ENCODE data around the gene NUDCD3.
A peak's percentile ranks its signal among the peaks of the same experiment; 100 is the strongest.
"Not testable (repeated sequence)": the region's sequence is repeated elsewhere in the genome, so short reads cannot be mapped to it uniquely, and the experiment has no call there.

Gene NUDCD3

DNA sequence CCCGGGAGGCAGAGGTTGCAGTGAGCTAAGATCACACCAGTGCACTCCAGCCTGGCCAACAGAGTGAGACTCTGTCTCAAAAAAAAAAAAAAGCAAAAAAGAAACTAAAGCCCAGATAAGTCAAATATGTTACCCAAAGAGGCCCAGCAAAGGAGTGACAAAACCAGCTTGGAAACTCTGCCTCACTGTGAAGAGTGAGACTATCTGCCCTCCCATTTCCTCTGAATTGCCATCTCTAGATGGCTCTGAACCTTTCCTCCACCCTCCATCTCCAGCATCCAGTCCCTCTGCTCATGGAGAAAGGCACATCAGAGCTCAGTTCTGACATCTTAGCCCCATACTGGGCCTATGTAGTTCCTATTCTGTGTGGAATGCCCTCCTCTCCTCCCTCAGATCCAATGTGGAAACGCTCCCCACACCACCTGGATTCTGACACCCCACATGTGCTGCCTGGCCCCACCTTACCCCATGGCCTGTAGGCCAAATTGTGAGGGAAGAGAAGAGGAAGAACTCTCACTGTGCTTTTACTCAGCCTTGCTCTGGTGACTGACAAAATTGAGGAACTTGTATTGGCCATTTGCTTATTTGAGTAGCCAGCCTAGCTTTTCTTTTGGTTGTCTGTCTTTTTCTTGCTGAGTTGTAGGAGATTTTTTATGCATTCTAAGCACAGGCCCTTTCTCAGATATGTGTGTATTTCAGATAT, 18.0 kb upstream of the NUDCD3 start:
- H3K36me3 ChIP-seq (ENCODE audit: insufficient read depth, low read length) = no peaks in the 10 kb centered on the region
- no peak for DNase-seq (ENCODE audit: low read depth, low spot score)
- no peak for TF ChIP-seq POLR2AphosphoS5 (IDR thresholded peaks at IDR 0.05; ENCODE audit: borderline replicate concordance, low read depth, low read length)
- no peak for TF ChIP-seq EZH2 (IDR thresholded peaks at IDR 0.05)
- no peak for TF ChIP-seq FOXP2 (optimal IDR thresholded peaks at IDR 0.05; ENCODE audit: control extremely low read depth, extremely low read length, insufficient read depth)
- H3K27ac ChIP-seq = no peak overlapping the region
- no peak overlapping the region for H3K9ac ChIP-seq (ENCODE audit: insufficient read length)
- H3K4me3 ChIP-seq = no peak overlapping the region
- H3K9me3 ChIP-seq (ENCODE audit: low read depth, low read length) = no peaks in the 10 kb centered on the region

DNA sequence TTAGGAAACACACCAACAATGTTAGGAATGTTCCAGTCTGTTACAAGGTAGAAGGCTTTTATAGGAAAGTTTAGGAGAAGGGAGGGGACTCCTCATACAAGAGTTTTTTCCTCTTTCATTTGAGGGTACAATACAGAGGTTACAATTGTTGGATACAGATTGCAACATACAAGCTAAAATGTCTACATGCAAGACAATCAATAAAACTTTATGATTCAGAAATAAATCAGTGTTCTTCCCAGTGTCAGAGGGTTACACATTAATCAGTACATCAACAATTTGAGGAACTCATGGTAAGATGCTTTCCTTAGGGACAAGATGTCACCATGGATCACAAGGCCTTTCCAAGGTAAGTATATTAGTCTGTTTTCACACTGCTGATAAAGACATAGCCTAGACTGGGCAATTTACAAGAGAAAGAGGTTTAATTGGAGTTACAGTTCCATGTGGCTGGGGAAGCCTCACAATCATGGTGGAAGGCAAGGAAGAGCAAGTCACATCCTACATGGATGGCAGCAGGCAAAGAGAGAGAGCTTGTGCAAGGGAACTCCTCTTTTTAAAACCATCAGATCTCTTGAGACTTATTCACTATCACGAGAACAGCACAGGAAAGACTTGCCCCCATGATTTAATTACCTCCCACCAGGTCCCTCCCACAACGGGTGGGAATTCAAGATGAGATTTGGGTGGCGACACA, 16.3 kb upstream of the NUDCD3 start:
- not testable (repeated sequence) for H3K9me3 ChIP-seq (ENCODE audit: low read depth, low read length); DNase-seq (ENCODE audit: low read depth, low spot score); H3K36me3 ChIP-seq (ENCODE audit: insufficient read depth, low read length); H3K9ac ChIP-seq (ENCODE audit: insufficient read length); H3K4me3 ChIP-seq; H3K27ac ChIP-seq

DNA sequence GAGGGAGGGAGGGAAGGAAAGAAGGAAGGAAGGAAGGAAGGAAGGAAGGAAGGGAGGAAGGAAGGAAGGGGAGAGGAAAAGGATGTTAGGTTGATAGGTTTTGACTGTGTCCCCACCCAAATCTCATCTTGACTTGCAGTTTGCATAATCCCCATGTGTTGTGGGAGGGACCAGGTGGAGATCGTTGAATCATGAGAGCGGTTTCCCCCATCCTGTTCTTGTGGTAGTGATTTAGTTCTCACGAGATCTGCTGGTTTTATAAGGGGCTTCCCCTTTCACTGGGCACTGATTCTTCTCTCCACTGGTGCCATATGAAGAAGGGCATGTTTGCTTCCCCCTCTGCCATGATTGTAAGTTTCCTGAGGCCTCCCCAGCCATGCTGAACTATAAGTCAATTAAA, 15.1 kb upstream of the NUDCD3 start:
- no peak overlapping the region for H3K4me3 ChIP-seq
- H3K27ac ChIP-seq = no peak overlapping the region
- H3K9ac ChIP-seq (ENCODE audit: insufficient read length) = no peak overlapping the region
- H3K9me3 ChIP-seq (ENCODE audit: low read depth, low read length) = no peaks in the 10 kb centered on the region
- H3K36me3 ChIP-seq (ENCODE audit: insufficient read depth, low read length) = no peaks in the 10 kb centered on the region
- DNase-seq (ENCODE audit: low read depth, low spot score) = no peak
- TF ChIP-seq FOXP2 (optimal IDR thresholded peaks at IDR 0.05; ENCODE audit: control extremely low read depth, extremely low read length, insufficient read depth) (no peak), POLR2AphosphoS5 (IDR thresholded peaks at IDR 0.05; ENCODE audit: borderline replicate concordance, low read depth, low read length) (no peak), EZH2 (IDR thresholded peaks at IDR 0.05) (no peak)

DNA sequence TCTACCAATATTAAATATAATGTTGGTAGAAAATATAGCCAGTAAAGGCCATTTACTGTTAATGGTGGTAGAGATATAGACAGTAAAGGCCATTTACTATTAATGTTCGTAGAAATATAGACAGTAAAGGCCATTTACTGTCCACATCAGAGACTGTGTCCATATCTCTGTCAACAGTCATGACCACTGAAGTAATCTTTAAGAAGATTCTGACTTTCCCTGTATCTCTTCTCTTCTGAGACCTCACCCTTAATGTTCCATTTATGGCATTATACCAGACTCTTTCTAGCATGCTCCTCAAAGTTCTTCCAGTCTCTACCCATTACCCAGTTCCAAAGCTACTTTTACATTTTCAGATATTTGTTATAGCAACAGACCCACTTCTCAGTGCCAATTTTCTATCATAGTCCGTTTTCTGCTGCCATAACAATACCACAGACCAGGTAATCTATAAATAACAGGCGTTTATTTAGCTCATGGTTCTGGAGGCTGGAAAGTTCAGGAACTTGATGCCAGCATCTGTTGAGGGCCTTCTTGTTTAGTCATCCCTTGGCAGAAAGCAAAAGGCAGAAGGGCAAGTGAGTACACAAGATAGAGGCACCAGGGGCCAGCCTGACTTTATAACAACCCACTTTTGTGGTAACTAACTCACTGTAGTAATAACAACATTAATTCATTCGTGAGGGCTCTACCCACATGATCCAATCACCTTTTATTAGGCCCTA, 7.9 kb upstream of the NUDCD3 start:
- Histone ChIP-seq H3K4me3 (no peak overlapping the region), H3K27ac (no peak overlapping the region), H3K36me3 (ENCODE audit: insufficient read depth, low read length) (no peaks in the 10 kb centered on the region), H3K9me3 (ENCODE audit: low read depth, low read length) (no peaks in the 10 kb centered on the region), H3K9ac (ENCODE audit: insufficient read length) (no peak overlapping the region)
- TF ChIP-seq FOXP2 (optimal IDR thresholded peaks at IDR 0.05; ENCODE audit: control extremely low read depth, extremely low read length, insufficient read depth) = no peak
- no peak for TF ChIP-seq EZH2 (IDR thresholded peaks at IDR 0.05)
- no peak for TF ChIP-seq POLR2AphosphoS5 (IDR thresholded peaks at IDR 0.05; ENCODE audit: borderline replicate concordance, low read depth, low read length)
- DNase-seq (ENCODE audit: low read depth, low spot score) = no peak

DNA sequence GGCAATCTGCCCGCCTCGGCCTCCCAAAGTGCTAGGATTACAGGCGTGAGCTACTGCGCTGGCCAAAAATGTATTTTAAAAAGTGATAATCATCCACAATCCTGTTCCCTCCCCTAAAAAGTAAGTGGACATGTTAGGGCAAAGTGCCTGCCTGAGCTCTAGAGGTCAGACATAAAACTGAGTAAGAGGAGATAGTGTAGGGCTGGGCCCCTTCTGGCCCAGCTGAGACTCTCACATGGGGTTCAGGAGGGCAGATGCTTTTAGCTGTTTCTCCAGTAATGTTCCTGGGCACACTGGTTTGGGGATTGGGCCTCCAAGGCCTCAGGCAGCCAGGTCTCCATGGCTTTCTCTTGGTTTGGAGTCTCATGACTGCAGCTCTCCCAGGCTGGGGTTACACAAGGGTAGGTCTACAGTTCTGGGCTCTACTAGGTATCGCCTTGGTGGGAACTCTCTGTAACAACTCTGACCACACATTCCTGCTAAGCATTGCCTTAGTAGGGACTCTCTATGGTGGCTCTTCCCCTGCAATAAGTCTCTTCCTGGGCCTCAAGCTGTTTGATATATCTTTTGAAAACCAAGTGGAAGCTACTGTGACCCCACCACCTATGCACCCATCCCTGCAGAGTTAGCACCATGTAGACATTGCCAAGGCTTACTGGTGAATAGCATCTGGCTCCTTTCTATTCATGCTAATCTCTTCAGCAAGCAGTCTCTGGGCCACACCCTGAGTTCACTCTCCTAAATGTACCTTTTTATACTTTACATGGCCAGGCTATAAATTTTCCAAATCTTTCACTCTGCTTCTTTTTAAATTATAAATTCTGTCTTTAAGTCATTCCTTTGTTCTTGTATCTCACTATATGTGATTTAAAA, 6.9 kb upstream of the NUDCD3 start:
- Histone ChIP-seq H3K36me3 (ENCODE audit: insufficient read depth, low read length) (no peaks in the 10 kb centered on the region), H3K27ac (no peak overlapping the region), H3K9me3 (ENCODE audit: low read depth, low read length) (no peaks in the 10 kb centered on the region), H3K4me3 (no peak overlapping the region), H3K9ac (ENCODE audit: insufficient read length) (no peak overlapping the region)
- DNase-seq (ENCODE audit: low read depth, low spot score) = no peak
- TF ChIP-seq POLR2AphosphoS5 (IDR thresholded peaks at IDR 0.05; ENCODE audit: borderline replicate concordance, low read depth, low read length) (no peak), FOXP2 (optimal IDR thresholded peaks at IDR 0.05; ENCODE audit: control extremely low read depth, extremely low read length, insufficient read depth) (no peak), EZH2 (IDR thresholded peaks at IDR 0.05) (no peak)

DNA sequence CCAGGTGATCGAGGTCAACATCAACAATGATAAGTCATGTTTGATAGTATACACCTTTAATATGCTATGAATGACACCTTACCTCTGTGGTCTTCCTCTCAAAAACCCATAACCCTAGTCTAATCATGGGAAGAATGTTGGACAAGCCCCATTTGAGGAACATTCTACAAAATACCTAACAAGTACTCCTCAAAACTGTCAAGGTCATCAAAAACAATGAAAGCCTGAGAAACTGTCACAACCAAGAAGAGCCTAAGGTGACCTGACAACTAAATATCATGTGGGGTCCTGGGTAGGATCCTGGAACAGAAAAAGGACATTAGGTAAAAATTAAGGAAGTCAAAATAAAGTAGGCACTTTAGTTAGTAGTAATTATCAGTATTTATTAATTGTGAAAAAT, 5.9 kb upstream of the NUDCD3 start:
- Histone ChIP-seq H3K36me3 (ENCODE audit: insufficient read depth, low read length) (no peaks in the 10 kb centered on the region), H3K9ac (ENCODE audit: insufficient read length) (no peak overlapping the region), H3K27ac (no peak overlapping the region), H3K9me3 (ENCODE audit: low read depth, low read length) (no peaks in the 10 kb centered on the region), H3K4me3 (no peak overlapping the region)
- no peak for TF ChIP-seq FOXP2 (optimal IDR thresholded peaks at IDR 0.05; ENCODE audit: control extremely low read depth, extremely low read length, insufficient read depth)
- DNase-seq (ENCODE audit: low read depth, low spot score) = no peak

DNA sequence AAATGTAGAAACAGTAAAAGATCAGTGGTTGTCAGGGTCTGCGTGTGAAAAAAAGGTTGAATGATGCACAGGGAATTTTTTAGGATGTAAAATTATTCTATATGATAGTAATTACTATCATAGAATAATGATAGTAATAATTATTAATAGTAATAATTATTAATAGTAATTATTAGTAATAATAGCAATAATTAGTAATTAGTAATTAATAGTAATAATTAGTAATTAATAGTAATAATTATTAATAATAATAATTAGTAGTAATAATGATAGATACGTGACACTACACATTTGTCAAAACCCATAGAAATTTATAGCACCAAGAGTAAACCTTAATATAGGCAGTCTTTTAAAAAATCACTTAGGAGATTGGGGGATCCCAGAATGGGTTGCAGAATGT, 4.5 kb upstream of the NUDCD3 start:
- Histone ChIP-seq H3K4me3 (no peak overlapping the region), H3K9ac (ENCODE audit: insufficient read length) (no peak overlapping the region), H3K9me3 (ENCODE audit: low read depth, low read length) (no peaks in the 10 kb centered on the region), H3K36me3 (ENCODE audit: insufficient read depth, low read length) (no peaks in the 10 kb centered on the region), H3K27ac (no peak overlapping the region)
- TF ChIP-seq EZH2 (IDR thresholded peaks at IDR 0.05) (no peak), FOXP2 (optimal IDR thresholded peaks at IDR 0.05; ENCODE audit: control extremely low read depth, extremely low read length, insufficient read depth) (no peak), POLR2AphosphoS5 (IDR thresholded peaks at IDR 0.05; ENCODE audit: borderline replicate concordance, low read depth, low read length) (no peak)
- no peak for DNase-seq (ENCODE audit: low read depth, low spot score)

DNA sequence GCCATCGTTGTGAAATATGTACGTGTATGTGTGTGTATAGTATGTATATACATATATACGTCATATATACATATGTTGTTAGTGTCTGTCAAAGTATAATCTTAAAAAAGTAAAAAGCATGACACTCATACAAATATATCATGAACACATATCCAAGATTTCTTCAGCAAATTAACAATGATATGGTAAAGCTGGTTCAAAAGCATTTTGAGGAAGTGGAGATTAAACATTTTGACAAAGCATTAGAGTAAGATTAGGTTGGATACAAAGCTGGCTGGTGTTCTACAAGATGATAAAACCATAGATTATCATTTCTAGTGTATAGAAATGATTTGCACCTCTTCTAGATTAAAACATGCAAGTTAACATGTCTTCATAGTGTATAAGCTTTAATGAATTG, 771 bp upstream of the NUDCD3 start:
- Histone ChIP-seq H3K9ac (ENCODE audit: insufficient read length) (peak overlapping the region; percentile 96), H3K36me3 (ENCODE audit: insufficient read depth, low read length) (peaks cover under 1% of the 10 kb centered on the region; the same call in 1 of the 2 replicates), H3K27ac (peak overlapping the region; percentile 89), H3K4me3 (peak overlapping the region; percentile 89), H3K9me3 (ENCODE audit: low read depth, low read length) (no peaks in the 10 kb centered on the region)
- no peak for DNase-seq (ENCODE audit: low read depth, low spot score)
- TF ChIP-seq POLR2AphosphoS5 (IDR thresholded peaks at IDR 0.05; ENCODE audit: borderline replicate concordance, low read depth, low read length) (no peak), FOXP2 (optimal IDR thresholded peaks at IDR 0.05; ENCODE audit: control extremely low read depth, extremely low read length, insufficient read depth) (no peak), EZH2 (IDR thresholded peaks at IDR 0.05) (no peak)
